Tibial nerve (tissue), 4 donors: ENCODE results near the gene PLXDC1. TPM values are rescaled to one million over a fixed set of nuclear protein-coding genes. Genes with fewer than 3 reads are reported as not detected.

ENCODE experiments used
- DNase-seq, 2 donors: peaks; one replicate each; pipeline ENCODE4 v3.0.0-alpha.2; 2019; ENCODE audit warnings: low spot score in 2 of 2
- H3K27ac ChIP-seq, 4 donors: fragments of 200-600 bp; sonication (generic) in 3 of 4; one replicate each; pipeline ENCODE4 v1.5.1; 2017 to 2019; ENCODE audit warnings: mild to moderate bottlenecking in 1 of 4
- H3K27me3 ChIP-seq, 2 donors: fragments of 200-600 bp; sonication (generic) in 1 of 2; one replicate each; pipeline versions ENCODE4 v1.5.1 to v1.6.0; 2017 to 2019
- H3K36me3 ChIP-seq, 3 donors: fragments of 200-600 bp; sonication (generic); one replicate each; pipeline ENCODE4 v1.5.1; 2018 to 2019
- H3K4me1 ChIP-seq, 4 donors: fragments of 200-600 bp; sonication (generic) in 3 of 4; one replicate each; pipeline ENCODE4 v1.5.1; 2017 to 2019
- H3K4me3 ChIP-seq, 4 donors: fragments of 200-600 bp; sonication (generic) in 3 of 4; one replicate each; pipeline ENCODE4 v1.5.1; 2017 to 2019; ENCODE audit warnings: mild to moderate bottlenecking in 1 of 4, moderate library complexity in 1 of 4
- H3K9me3 ChIP-seq, 4 donors: fragments of 200-600 bp; sonication (generic) in 3 of 4; one replicate each; pipeline ENCODE4 v1.5.1; 2017 to 2019
- EP300 ChIP-seq, 2 donors: sonication (generic); formaldehyde crosslinking; IDR thresholded peaks; one replicate each; pipeline ENCODE4 v1.6.1; 2017; ENCODE audit warnings: antibody characterized with exemption in 2 of 2, mild to moderate bottlenecking in 1 of 2
- POLR2A ChIP-seq, 2 donors: fragments of 450-650 bp; IDR thresholded peaks; one replicate each; pipeline ENCODE4 v1.6.1; 2017; ENCODE audit warnings: antibody characterized with exemption in 2 of 2, mild to moderate bottlenecking in 2 of 2, moderate library complexity in 2 of 2
- WGBS, 2 donors: methylation state at CpG; one replicate each; pipeline ENCODE4 v1.1.5; 2018; 5-methylcytosine and 5-hydroxymethylcytosine counted together
- total RNA-seq, 4 donors: library from RNA; depleted of rRNA; stranded (reverse); fragments of >200 nt; gene quantifications; one replicate each; pipeline ENCODE4 v1.1.0, GENCODE V29; 2016
- TF ChIP-seq, protein P1 (sequence below), 5 experiments: fragments of 200-600 bp in 3 of 5; fragments of 450-650 bp in 2 of 5; sonication (generic) in 3 of 5; IDR thresholded peaks; one replicate each; pipeline ENCODE4 v1.5.1; 2016 to 2019; ENCODE audit warnings: antibody characterized with exemption in 5 of 5, mild to moderate bottlenecking in 3 of 5, moderate library complexity in 2 of 5

PLXDC1 gene
- total RNA-seq, 4 donors from 2014 or later, result 34.1 to 95.1 (median 42.4) TPM

DNA sequence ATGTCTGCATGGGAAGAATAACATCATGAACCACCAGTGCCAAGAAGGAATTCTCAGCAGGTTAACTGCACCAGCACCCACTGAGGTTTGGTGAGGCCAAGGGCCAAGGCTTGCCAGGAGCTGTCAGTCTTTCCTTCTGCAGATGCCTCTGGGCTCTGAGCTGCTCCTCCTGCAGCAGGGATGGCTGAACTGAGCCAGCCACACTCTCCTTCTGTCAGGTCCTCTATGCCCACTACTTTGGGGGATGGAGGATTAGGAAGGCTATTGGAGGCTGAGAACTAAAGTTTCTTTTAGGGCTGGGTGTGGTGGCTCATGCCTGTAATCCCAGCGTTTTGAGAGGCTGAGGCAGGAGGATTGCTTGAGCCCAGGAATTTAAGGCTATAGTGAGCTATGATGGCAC is 71.6 kb downstream of the PLXDC1 start:
- peaks cover 0 to 31% (median 11%) of the 10 kb centered on the region in 4 donors for H3K4me1 ChIP-seq
- H3K4me3 ChIP-seq, result no peak overlapping the region
- H3K27me3 ChIP-seq, result no peaks in the 10 kb centered on the region
- no peak overlapping the region for H3K27ac ChIP-seq
- TF ChIP-seq EP300 (IDR thresholded peaks at IDR 0.05) (no peak), POLR2A (IDR thresholded peaks at IDR 0.05) (no peak)
- TF ChIP-seq, protein P1, sequence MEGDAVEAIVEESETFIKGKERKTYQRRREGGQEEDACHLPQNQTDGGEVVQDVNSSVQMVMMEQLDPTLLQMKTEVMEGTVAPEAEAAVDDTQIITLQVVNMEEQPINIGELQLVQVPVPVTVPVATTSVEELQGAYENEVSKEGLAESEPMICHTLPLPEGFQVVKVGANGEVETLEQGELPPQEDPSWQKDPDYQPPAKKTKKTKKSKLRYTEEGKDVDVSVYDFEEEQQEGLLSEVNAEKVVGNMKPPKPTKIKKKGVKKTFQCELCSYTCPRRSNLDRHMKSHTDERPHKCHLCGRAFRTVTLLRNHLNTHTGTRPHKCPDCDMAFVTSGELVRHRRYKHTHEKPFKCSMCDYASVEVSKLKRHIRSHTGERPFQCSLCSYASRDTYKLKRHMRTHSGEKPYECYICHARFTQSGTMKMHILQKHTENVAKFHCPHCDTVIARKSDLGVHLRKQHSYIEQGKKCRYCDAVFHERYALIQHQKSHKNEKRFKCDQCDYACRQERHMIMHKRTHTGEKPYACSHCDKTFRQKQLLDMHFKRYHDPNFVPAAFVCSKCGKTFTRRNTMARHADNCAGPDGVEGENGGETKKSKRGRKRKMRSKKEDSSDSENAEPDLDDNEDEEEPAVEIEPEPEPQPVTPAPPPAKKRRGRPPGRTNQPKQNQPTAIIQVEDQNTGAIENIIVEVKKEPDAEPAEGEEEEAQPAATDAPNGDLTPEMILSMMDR (IDR thresholded peaks at IDR 0.05), result no peak
- H3K9me3 ChIP-seq, result no peaks in the 10 kb centered on the region
- DNase-seq, result no peak
- H3K36me3 ChIP-seq, result no peaks in the 10 kb centered on the region
- whole genome bisulfite sequencing, 2 donors, result 50 to 72% methylated on average over 1 of the region's 1 CpG

DNA sequence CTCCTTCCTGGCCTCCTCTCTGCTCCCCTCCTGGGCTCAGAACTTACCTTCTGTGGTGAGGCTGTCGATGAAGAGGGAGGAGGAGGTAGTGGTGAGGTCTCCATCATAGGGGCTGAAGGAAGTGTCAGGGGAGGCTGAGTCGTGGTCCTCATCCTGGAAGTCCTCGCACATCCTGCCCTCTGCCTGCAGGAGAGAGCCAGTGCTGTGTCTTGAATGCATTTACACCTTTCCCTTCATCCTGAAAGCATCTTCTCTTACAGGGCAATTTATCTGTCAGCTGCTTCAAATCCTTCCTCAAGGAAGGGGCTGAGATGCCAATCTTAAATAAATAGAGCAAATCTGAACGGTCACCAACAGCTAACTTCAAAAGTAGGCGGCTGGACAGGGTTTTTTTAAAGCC is 73.6 kb downstream of the PLXDC1 start:
- Histone ChIP-seq H3K4me3 (no peak overlapping the region), H3K36me3 (peaks cover 0 to 6% (median 0%) of the 10 kb centered on the region in 3 donors), H3K27ac (no peak overlapping the region), H3K27me3 (no peaks in the 10 kb centered on the region), H3K4me1 (peaks cover 0 to 26% (median 7%) of the 10 kb centered on the region in 4 donors), H3K9me3 (no peaks in the 10 kb centered on the region)
- 64 to 77% methylated on average over 5 of the region's 5 CpGs for WGBS, 2 donors
- TF ChIP-seq, protein P1 (IDR thresholded peaks at IDR 0.05), result no peak
- TF ChIP-seq POLR2A (IDR thresholded peaks at IDR 0.05) (no peak), EP300 (IDR thresholded peaks at IDR 0.05) (no peak)
- no peak for DNase-seq

DNA sequence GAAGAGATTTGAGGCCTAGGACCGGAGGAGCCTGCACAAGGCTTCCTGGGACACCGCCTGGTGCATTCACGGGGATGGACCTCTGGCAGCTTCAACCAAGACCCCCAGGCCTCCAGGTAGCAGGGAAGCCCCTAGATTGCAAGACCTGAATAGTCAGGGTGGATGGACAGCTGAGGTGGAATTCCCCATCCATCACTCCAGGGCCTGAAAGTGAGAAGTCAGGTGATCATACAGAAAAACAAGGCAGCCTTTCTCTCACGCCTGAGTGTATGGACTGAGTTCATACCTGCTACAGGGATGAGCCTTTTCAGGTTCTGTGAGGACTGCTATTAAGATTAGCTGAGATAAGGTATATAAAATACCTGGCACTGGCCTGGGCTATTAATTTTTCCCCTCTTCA is 74.2 kb downstream of the PLXDC1 start:
- no peak for DNase-seq
- no peak for TF ChIP-seq POLR2A (IDR thresholded peaks at IDR 0.05)
- TF ChIP-seq, protein P1 (IDR thresholded peaks at IDR 0.05), result no peak
- no peak for TF ChIP-seq EP300 (IDR thresholded peaks at IDR 0.05)
- Histone ChIP-seq H3K36me3 (peaks cover 0 to 6% (median 0%) of the 10 kb centered on the region in 3 donors), H3K27ac (no peak overlapping the region), H3K4me3 (no peak overlapping the region), H3K27me3 (no peaks in the 10 kb centered on the region), H3K4me1 (peaks cover 0 to 20% (median 4%) of the 10 kb centered on the region in 4 donors), H3K9me3 (no peaks in the 10 kb centered on the region)
- 93 to 97% methylated on average over 4 of the region's 4 CpGs for WGBS, 2 donors

DNA sequence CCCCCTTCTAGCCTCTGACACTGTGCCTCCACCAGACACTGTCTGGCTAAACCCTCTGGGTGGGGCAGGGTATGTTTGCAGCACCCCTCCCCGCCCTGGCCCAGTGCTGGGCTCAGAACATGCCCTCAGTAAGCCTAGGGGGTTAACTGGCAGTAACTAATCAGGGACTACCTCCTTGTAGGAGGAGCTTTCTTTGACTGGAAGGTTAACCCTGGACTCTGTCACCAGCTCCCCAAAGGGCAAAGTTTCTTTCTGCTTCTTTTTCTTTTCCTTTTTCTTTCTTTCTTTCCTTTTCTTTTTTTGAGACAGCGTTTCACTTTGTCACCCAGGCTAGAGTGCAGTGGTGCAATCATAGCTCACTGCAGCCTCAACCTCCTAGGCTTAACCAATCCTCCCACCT is 76.8 kb downstream of the PLXDC1 start:
- DNase-seq, result no peak
- WGBS, 2 donors, result 81 to 86% methylated on average over 2 of the region's 2 CpGs
- TF ChIP-seq POLR2A (IDR thresholded peaks at IDR 0.05) (no peak), EP300 (IDR thresholded peaks at IDR 0.05) (no peak)
- TF ChIP-seq, protein P1 (IDR thresholded peaks at IDR 0.05), result no peak
- no peaks in the 10 kb centered on the region for H3K27me3 ChIP-seq
- H3K36me3 ChIP-seq, result peaks cover 0 to 6% (median 0%) of the 10 kb centered on the region in 3 donors
- H3K4me3 ChIP-seq, result no peak overlapping the region
- no peaks in the 10 kb centered on the region for H3K9me3 ChIP-seq
- H3K27ac ChIP-seq, result no peak overlapping the region
- H3K4me1 ChIP-seq, result no peaks in the 10 kb centered on the region

DNA sequence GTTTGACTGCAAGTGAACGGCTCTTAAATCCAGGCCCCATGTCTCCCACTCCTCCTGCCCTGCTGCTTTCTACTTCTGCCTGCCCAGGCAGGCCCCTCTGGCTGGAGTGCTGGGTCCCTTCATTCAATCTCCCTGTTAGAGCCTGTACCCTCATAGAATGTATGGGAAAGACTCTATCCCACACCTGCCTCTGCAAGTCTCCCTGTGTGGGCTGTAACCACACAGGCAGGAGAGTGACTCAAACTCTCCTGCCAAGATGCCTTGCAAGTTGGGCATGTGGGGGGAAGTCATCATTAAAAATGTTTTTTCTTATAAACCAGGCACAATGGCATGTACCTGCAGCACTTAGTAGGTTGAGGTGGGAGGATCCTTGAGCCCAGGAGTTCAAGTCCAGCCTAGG is 77.5 kb downstream of the PLXDC1 start:
- no peak for DNase-seq
- no peaks in the 10 kb centered on the region for H3K27me3 ChIP-seq
- H3K36me3 ChIP-seq, result peaks cover 0 to 6% (median 0%) of the 10 kb centered on the region in 3 donors
- H3K27ac ChIP-seq, result no peak overlapping the region
- no peaks in the 10 kb centered on the region for H3K4me1 ChIP-seq
- no peak overlapping the region for H3K4me3 ChIP-seq
- H3K9me3 ChIP-seq, result no peaks in the 10 kb centered on the region
- WGBS, 2 donors, result 63 to 81% methylated on average over 1 of the region's 1 CpG
- TF ChIP-seq, protein P1 (IDR thresholded peaks at IDR 0.05), result no peak
- no peak for TF ChIP-seq EP300 (IDR thresholded peaks at IDR 0.05)
- no peak for TF ChIP-seq POLR2A (IDR thresholded peaks at IDR 0.05)
